Right renal pelvis (tissue), 4 donors: Measurements from ENCODE around the gene RACGAP1. TPM values are rescaled to one million over a fixed set of nuclear protein-coding genes. Genes with fewer than 3 reads are reported as not detected.

Experiments used
- DNase-seq, 4 donors: peaks; one replicate each; pipeline ENCODE4 v3.0.0-alpha.2; 2013; ENCODE audit warnings: low read depth in 4 of 4, low spot score in 3 of 4, missing footprints in 1 of 4
- polyA plus RNA-seq, 4 donors: library from polyadenylated mRNA; unstranded; fragments of 120-200 nt; gene quantifications; one replicate each; pipeline ENCODE4 v1.2.1, GENCODE V29; 2013; ENCODE audit not compliant: insufficient read length in 4 of 4

The RACGAP1 gene
- polyA plus RNA-seq, 4 donors, result 42.4 to 54.4 (median 49.8) TPM

- no peak for DNase-seq
These were observed 31.3 kb upstream of the RACGAP1 start for GRCh38 chr12:50056639-50056976.

- no peak for DNase-seq
These were observed 30.7 kb upstream of the RACGAP1 start for GRCh38 chr12:50055831-50056638.

- DNase-seq, result no peak
These were observed 28.3 kb upstream of the RACGAP1 start for GRCh38 chr12:50053583-50053982.

- DNase-seq, result no peak
These were observed 27.7 kb upstream of the RACGAP1 start for GRCh38 chr12:50052964-50053363.

- DNase-seq, result no peak
These were observed 27.2 kb upstream of the RACGAP1 start for GRCh38 chr12:50052544-50052943.

GRCh38 chr12:50051101-50051806, 26.0 kb upstream of the RACGAP1 start:
- no peak for DNase-seq

- no peak for DNase-seq
These were observed 25.3 kb upstream of the RACGAP1 start for GRCh38 chr12:50050410-50051098.

GRCh38 chr12:50050119-50050385, 24.8 kb upstream of the RACGAP1 start:
- no peak for DNase-seq

- no peak for DNase-seq
These were observed 24.2 kb upstream of the RACGAP1 start for GRCh38 chr12:50049254-50050118.

- DNase-seq, result no peak
These were observed 22.5 kb upstream of the RACGAP1 start for GRCh38 chr12:50047693-50048250.

GRCh38 chr12:50043854-50044253, 18.6 kb upstream of the RACGAP1 start:
- no peak for DNase-seq

- DNase-seq, result no peak
These were observed 18.0 kb upstream of the RACGAP1 start for GRCh38 chr12:50043308-50043707.

- DNase-seq, result no peak
These were observed 17.4 kb upstream of the RACGAP1 start for GRCh38 chr12:50042693-50043092.

GRCh38 chr12:50041962-50042361, 16.7 kb upstream of the RACGAP1 start:
- DNase-seq, result no peak

- no peak for DNase-seq
These were observed 16.0 kb upstream of the RACGAP1 start for GRCh38 chr12:50041062-50041860.

GRCh38 chr12:50040657-50041056, 15.4 kb upstream of the RACGAP1 start:
- no peak for DNase-seq

- DNase-seq, result no peak
These were observed 14.0 kb upstream of the RACGAP1 start for GRCh38 chr12:50039151-50039835.

- no peak for DNase-seq
These were observed 13.0 kb upstream of the RACGAP1 start for GRCh38 chr12:50038336-50038735.
